Stimulated activated CD4-positive, alpha-beta T cell treated with anti-CD3 and anti-CD28 coated beads, Interleukin-2, amount 100 ng/mL, for 4 hours (primary cell): Measurements from ENCODE around the gene FGFBP1.
"Not testable (repeated sequence)": the region's sequence is repeated elsewhere in the genome, so short reads cannot be mapped to it uniquely, and the experiment has no call there.

Experiments
- DNase-seq: peaks from one replicate; pipeline ENCODE4 v3.0.0-alpha.2; 2020; ENCODE audit warnings: low read depth

The FGFBP1 gene

GRCh38 chr4:15945516-15945915 lies 7.0 kb upstream of the FGFBP1 start:
- DNase-seq = no peak

DNA sequence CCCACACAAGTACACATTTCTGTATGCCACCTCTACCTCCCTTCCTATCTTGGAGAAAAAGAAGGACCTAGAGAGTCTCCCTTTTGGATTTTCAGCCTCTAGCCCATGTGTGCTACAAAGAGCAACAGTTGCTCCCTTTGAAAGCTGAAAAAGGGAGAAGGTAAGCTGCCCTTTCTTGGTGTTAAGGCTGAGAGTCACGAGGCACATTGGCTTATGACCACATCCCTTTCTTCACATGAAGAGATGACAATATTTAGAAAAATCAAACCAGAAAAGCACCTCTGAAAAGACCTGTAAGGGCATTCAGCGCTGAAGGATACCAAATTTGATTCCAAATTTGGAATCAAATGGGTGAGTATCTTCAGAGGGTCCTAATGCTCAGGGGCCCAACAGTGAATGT lies 6.4 kb upstream of the FGFBP1 start:
- DNase-seq = no peak

GRCh38 chr4:15942283-15942682 lies 3.7 kb upstream of the FGFBP1 start:
- DNase-seq = no peak

DNA sequence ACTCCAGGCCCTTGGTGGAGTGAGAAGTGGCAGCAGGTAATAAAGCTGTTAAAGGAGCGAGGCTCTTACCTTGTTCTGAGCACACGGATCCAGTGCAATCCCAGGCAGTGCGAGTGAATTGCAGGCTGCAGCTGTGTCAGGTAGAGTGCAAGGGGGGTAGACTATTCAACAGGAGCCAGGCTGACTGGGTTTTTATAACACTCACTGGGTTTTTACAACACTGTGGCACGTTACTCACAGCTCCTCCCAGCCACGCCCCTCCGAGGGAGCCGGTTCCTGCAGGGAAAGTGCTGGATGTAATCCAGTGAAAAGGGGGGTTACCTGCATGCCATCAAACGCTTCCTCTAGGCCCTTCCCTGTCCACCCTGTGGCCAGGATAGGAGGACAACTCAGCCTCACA lies 358 bp downstream of the FGFBP1 start:
- DNase-seq = no peak

- DNase-seq = no peak
Observed at GRCh38 chr4:15936495-15936894, 2.0 kb downstream of the FGFBP1 start.

GRCh38 chr4:15935504-15936402 lies 2.8 kb downstream of the FGFBP1 start:
- no peak for DNase-seq

DNA sequence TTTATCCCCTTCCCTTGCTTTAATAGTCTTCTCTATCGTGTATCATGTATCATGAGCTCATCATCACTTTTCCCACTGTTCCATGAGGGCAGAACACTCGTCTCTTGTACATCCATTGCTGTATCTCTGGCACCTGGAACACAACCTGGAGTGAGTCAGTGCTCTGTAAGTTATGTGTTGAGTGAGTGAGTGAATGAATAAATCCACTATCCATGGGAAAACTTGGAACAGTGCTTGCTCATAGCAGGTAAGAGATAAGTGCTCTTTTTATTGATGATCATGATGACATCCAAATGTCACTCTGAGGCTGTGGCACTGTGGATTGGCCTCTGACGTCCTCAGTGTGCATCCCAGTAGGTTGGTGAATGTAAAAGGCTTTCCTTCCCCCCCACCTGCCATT lies 4.3 kb downstream of the FGFBP1 start:
- no peak for DNase-seq

DNA sequence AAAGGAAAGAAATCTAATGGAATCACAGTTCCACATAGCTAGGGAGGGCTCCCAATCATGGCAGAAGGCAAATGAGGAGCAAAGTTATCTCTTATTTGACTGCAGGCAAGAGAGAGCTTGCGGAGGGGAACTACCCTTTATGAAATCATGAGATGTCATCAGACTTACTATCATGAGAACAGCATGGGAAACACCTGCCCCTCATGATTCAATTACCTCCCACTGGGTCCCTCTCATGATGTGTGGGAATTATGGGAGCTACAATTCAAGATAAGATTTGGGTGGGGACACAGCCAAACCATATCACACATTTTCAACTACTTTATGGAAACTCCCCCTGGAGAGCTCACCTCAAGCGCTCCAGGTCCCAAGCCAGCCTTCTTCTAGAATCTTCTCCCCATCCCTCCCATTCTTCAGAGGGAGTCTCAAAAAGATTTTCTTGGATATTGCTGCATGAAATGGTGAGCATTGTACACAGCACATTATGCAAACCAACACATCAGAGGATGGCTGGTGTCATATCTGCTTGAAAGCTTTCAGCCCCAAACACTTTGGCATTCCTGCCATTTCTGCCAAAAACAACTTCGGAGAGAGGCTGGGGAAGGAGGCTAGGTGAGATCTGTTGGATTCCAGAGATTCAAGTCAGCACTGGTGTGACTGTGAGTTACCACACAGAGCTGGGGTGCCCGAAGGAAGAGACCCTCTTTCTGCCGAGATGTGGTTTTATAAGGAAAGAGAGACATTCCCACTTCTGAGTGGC lies 6.9 kb downstream of the FGFBP1 start:
- DNase-seq = no peak

DNA sequence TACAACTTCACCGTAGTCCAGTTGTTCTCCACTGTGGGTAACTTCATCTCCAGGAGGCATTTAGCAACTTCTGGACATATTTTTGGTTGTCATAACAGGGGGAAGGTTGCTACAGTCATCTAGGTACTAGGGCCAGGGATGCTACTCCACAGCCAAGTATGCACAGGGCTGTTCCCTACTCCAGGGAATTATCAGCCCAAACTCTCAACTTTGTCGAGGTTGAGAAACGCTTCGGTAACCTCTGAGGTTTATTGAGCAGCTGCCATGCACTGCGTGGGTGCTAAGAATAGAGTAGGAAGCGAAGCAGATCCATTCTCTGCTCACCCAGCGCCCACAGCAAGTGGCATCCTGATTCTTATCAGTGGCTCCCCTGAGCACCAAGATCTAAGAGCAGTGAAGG lies 8.2 kb downstream of the FGFBP1 start:
- no peak for DNase-seq

- DNase-seq = no peak
Observed at GRCh38 chr4:15929540-15929939, 9.0 kb downstream of the FGFBP1 start.

DNA sequence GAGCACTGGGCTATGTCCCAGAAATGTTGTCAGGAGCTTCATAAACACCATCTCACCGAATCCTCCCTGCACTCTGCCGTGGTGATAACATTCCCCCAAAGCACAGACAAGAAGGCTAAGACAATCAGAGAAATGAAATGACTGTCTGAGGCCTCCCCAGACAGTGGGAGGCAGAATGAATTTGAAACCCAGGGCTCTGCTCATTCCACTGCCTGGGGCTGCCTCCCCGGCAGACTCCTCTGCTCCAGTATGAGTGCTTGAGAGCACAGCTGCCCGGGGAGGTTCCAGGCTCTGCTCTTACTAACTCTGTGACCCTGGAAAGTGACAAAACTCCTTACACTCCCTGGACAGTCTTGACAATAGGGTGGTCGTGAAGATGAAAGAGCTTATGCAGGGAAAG lies 9.7 kb downstream of the FGFBP1 start:
- no peak for DNase-seq

DNA sequence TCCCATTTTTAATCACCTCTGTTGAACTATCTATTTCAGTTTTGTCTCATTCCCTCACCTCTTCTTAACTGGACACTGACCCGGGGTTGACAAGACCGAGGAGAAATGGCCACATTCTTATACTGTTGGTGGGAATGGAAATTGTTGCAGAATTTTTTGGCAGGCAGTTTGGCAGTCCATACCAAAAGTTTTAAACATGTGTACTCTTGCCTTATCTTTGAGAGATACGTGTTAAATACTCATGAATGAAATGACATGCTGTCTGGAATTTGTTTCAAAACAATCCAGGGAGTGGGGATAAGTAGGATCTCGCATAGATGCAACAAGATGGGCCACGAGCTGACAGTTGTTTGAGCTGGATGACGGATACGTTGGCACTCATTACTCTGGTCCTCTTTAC lies 12.1 kb downstream of the FGFBP1 start:
- no peak for DNase-seq

GRCh38 chr4:15925830-15926229 lies 12.7 kb downstream of the FGFBP1 start:
- DNase-seq = no peak

- DNase-seq = no peak
Observed at GRCh38 chr4:15921592-15921932, 17.0 kb downstream of the FGFBP1 start.

DNA sequence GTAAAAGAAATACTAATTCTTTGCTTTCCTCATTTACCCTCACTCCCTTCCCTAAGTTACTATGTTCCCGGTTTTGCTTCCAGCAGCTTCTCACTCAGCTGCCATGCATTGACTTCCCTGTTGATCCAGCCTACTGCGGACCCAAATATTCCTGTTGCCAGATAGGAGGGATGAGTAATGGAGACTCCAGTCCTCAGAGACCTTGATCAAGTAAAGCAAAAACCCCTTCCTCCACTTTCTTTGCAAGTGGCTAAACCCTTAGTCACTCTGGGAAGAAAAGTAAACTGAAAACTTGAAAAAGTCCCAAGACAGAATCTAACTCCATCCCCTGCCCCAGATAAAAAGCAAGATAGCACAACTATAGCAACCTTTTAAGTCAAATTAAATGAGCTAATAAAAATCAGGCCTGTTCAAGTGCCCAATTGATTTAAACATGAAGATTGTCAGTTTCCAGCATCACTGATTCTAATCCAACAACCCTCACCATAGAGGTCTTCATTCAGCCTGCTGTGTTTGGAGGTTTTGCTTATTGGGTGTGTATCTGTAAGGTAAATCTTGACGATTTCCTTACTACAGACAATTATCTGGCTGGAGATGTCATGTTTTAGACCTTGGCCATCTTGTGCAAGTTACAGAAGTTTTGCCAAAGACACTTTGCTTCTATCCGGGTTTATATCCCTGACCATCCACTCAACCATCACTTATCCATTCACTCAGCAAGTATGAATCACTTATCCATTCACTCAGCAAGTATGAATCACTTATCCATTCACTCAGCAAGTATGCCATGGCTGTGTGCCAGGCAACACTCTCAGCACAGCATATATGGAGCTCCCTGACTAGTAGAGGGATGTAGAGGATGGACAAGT lies 17.6 kb downstream of the FGFBP1 start:
- no peak for DNase-seq

DNA sequence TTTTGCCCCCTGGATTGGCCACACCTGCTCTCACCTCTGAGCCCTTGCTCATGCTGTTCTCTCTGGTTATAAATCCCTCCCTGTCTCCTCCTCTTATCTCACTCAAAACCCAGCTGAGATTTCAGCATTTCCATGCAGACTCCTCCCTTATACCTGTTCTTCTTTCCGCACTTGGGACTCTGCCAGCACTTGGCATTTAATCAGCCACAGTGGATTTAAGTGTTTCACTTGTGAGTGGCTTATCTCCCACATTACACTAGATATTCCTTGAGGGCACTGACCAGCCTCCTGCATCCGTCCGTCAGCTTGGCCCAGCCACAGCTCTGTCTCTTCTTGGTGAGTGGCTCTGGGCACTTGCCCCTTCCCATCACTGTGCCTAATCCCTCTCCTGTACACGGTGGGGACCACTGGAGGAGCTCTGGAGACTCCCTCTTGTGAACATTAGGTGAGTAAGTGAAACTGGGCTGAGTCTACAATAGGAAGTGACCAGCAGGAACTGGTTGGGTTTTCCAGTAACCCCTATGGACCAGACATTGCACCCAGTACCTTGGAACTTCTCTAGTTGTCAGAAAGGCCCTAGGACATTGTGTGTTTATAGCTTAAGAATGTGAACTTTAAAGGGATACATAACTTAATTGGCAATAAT lies 19.9 kb downstream of the FGFBP1 start:
- DNase-seq = no peak

DNA sequence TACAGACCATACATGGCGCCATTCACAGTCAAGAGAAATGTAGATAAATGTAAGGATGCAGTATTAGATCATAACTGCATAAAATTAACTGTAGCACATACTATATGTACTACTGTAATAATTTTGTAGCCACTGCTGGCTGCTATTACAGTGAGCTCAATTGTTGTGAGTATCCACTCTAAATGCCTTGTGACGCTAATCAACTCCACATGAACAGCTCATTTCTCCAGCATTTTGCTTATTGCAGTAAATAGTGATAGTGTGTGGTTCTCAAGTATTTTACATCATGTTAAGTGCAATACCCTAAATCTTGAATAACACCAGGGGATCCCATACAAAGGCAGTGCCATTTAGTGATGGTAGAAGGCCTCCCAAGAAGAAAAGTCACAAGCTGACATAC lies 21.2 kb downstream of the FGFBP1 start:
- no peak for DNase-seq

DNA sequence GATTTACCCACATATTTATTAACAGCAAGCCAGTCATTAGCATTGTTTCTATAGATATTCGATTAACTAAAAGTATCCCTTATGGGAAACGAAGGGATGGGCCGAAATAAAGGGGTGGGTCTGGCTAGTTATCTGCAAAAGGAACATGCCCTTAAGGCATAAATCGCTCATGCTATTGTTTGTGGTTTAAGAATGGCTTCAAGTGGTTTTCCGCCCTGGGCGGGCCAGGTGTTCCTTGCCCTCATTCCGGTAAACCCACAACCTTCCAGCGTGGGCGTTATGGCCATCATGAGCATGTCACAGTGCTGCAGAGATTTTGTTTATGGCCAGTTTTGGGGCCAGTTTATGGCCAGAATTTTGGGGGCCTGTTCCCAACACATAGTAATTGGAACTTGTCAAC lies 22.2 kb downstream of the FGFBP1 start:
- DNase-seq = not testable (repeated sequence)

- no peak for DNase-seq
Observed at GRCh38 chr4:15914736-15915135, 23.8 kb downstream of the FGFBP1 start.

GRCh38 chr4:15914291-15914690 lies 24.2 kb downstream of the FGFBP1 start:
- no peak for DNase-seq

GRCh38 chr4:15913631-15913970 lies 24.9 kb downstream of the FGFBP1 start:
- no peak for DNase-seq

GRCh38 chr4:15912961-15913630 lies 25.4 kb downstream of the FGFBP1 start:
- DNase-seq = no peak
